GM19035 (cell line): ENCODE measurements around the gene RAC3.
A peak's percentile ranks its signal among the peaks of the same experiment; 100 is the strongest.

Source experiments
- ATAC-seq: cut with Tn5 transposase; IDR thresholded peaks from one replicate; pipeline ENCODE4 v1.9.1; 2021; ENCODE audit not compliant: unreplicated experiment

Gene RAC3

DNA sequence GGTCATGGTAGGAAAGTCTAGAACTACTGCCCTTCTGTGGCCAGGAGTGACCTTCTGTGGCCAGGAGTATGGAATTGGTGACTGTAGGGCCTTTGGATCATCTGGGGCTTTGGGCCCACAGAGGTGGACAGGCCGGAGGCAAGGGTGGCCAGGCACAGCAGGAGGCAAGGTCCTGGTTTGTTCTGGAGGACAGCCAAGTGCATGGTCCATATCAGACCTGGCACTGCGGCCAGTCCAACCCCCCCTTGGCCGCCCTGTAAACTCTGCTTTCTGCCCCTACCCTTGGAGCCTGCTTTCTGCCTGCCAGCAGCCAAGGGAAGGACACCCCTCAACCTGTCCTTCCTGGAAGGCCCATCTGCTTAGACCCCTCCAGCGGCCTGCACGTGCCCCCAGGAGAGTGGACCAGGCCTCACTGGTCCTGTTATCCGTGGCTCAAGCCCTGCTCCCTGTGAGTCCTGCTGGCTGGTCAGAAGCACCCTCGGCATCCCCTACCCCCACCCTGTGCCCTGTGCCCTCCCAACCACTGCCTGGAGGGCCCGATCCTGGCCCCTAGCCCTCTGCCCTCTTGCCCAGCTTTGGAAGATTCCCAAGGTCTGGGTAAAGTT is 8.3 kb downstream of the RAC3 start:
- no peak for ATAC-seq

DNA sequence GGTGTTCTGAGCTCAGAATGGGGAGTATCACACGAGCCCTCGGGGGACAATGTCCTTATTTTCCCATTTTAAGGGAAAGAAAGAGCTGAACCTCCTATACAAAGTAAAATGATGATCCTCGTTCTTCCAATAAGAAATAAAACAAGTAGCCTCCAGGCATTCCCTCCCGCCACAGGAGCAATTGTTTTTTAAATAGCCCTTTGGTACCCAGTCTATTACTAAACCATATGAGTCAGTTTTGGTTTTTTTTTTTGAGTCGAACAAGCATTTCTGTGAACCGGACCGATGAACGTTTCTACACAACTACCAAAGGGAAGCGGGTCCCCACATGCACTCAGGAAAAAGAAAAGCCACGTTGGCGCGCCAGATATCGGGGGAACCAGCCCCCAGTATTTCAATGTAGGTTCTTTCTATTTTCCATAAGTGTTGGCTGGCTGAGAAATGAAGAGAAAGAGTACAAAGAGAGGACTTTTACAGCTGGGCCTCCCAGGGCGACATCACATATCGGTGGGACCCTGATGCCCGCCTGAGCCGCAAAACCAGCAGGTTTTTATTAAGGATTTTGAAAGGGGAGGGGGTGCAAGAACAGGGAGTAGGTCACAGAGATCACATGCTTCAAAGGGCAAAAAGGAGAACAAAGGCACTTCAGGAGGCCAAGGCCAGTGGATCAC is 9.8 kb downstream of the RAC3 start:
- no peak for ATAC-seq

DNA sequence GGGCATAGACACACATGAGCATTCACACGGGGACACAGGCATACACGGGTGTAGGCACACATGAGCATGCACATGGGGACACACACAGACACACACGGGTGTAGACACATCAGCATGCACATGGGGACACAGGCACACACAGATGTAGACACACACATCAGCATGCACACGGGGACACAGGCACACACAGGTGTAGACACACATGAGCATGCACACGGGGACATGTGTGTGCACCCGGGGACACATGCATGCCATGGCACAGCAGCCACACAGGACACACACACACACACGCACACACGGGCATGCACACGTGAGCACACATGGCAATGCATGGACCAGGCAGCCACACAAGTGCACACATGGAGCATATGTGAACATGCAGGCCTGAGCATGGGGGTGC is 11.2 kb downstream of the RAC3 start:
- no peak for ATAC-seq

DNA sequence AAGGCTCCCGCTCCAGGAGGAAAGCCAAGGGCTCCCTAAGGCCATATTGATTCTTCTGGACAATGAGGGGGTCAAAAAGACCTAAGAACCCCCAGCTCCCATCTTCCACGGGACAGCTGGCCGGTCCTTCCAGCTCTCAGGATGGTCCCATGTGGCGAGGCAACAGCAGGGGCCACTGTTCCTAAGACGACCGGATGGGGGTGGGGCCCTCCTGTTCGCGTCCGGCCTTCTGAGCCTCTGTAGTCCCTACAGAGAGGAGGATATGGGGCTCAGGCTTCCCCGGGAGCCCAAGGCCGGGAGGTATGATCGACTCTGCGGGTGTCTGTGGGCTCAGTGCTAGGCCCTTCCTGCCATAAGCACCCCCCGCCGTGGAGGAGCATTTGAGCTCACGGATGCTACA is 12.0 kb downstream of the RAC3 start:
- ATAC-seq = no peak

DNA sequence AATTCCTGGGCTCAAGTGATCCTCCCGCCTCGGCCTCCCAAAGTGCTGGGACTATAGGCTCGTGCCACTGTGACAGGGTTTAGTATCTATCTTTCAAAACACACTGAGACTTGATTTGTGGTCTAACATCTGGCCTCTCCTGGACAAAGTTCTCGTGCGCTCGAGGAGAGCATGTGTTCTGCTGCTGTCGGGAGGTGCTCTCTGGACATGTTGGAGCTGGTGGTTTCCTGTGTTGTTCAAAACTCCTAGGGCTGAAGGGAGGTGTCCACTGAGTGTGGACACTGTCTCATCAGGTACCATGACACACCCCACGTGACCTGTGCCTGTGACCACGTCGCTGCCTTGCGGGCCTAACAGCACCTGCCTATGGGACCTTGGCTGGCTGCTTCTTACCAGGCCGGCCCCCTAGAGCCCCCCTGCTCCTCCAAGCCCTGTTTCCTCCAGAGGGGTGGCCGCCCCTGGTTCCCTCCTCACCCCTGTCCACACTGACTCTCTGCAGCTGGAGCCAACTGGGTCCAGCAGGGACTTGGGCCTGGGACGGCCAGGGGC is 14.5 kb downstream of the RAC3 start:
- ATAC-seq = no peak

DNA sequence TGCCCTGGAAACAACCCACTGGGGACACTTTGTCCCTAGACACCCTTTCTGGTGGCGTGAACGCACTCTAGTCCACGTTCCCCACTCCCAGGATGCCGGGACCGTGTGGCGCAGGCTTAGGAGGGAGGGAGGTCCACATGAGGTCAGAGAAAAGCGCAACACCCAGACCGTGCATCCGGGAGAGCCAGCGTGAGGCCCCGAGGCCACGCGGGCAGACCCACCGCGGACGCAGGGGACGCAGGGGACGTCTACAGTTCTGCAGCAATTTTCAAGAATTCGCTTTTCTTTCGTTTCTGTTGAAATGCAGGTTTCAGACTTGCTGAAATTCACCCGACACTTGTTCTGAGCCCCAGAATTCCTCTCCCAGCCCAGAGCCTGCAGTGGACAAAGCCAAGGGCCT is 15.4 kb downstream of the RAC3 start:
- ATAC-seq = no peak

DNA sequence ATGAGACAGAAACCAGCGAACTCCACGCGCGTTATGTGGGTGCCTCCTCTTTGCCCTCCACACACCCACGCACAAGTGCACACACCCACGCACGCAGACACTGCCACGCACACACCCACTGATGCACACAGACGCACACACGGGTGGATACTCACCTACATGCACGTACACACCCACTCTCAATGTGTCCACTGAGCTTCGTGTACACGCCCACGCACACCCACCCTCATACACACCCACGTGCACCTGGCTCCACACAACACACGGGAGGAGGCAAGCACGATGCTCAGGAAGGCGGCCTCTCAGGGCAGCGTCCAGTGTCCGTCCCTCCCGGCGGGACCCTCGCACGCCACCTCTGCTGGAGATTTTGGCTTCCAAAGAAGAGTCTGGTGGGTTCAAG is 15.9 kb downstream of the RAC3 start:
- ATAC-seq = no peak

DNA sequence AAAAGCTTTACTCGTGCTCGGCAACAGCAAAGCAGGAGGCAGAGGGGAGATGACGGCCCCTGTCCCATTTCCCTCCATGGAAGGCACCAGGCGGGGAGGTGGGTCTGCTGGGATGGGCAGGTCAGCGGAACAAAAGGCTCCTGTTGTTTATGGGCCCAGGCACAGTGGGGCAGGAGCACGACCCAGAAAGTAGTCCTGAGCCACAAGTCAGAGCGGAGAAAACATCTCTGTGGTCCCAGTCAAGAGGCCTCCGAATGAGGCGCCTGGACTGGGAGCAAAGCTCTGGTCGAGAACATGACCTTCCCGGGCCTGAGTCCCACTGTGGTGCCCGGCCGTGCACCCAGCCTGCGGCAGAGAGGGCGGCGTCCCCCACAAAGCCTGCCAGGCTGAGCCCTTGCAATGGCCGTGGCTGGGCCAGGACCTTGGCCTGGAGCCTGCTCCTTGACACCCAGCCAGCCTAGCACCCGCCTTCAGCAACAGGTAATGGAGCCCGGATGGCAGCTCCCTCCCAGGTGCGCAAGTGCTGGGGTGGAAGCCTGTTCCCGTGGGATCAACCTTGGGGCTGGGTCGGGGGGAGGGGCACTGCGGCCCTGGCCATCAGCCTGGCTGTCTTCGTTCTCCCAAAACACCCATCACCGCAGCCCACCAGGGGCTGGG is 16.6 kb downstream of the RAC3 start:
- ATAC-seq = no peak

DNA sequence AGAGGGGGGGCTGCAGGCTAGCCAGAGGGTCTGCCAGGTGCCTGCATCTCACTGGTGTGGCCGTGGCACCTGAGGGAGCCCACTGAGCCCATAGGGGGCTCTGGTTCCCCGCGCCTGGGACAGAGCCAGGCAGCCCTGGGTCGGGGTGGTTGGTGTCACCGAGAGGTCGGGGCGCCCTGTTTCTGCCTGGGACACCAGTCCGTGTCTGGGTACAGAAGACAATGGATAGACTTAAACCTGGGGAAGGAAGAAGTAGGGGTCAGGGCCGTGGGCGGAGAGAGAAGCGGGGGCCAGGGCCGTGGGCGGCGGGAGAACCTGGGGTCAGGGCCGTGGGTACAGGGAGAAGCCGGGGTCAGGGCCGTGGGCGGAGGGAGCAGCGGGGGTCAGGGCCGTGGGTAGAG is 17.1 kb downstream of the RAC3 start:
- ATAC-seq = no peak

DNA sequence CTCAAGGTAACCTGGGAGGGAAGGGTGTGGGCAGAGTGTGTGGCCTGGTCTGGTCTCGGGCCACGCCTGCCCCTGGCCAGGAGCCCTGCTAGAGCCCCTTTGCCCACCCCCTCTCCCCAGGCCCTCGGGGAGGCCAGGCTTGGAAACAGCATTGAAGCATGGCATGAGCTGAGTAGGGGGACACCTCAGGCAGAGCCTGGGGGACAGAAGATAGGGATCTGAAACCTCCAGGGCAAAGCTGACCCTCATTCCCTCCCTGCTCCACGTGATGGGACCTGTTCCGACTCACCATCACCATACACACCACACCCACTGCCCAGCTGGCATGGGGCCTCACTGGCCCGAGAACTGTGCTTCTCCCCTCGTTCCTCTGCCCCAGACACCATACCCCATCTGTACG is 17.6 kb downstream of the RAC3 start:
- no peak for ATAC-seq

DNA sequence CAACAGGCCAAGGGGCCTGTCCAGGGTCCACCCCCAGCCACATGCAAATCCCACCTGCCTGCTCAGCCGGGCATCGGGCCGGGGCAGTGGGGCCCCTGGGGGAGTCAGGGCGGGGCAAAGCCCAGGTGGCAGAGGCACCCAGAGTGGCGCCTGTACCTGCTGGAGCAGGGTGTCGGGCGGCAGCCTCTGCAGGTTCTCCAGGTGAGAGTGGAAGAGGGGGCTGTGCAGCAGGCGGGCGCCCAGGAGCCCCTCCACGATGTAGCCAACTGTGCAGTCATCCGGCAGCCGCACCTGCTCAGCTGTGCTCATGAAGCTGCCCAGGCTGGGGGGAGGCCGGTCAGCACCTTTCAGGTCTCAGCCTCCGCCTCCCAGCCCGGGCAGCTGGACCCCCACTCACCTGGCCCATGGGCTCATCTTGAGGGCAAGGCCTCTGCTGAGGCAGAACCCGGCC is 18.1 kb downstream of the RAC3 start:
- ATAC-seq = no peak

DNA sequence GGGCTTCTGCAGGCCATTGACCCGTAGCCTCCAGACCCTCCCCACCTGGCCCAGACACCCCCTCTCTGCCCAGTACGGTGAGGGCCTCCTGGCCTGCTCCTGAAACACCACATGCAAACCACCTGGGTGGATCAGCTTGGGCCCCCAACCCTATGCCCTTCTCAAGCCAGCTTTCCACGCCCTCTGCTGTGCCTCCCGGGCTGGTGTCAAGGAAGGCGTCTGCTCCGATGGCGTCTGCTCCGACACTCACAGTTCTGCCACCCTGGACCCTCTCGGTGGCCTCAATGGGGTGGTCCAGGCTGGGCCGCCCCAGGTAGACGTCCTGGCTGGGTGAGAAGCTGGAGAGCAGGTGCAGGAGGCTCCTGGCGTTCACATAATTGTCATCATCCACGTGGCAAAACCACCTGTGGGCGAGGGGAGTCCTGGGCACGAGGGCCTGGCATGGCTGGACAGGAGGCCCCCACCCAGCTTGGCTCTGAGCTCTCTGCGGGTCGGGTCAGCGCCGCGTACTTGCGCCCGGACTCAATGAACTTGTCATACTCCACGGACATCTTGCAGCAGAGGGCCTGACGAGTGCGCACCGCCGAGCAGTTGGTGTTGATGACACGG is 18.8 kb downstream of the RAC3 start:
- ATAC-seq = no peak

DNA sequence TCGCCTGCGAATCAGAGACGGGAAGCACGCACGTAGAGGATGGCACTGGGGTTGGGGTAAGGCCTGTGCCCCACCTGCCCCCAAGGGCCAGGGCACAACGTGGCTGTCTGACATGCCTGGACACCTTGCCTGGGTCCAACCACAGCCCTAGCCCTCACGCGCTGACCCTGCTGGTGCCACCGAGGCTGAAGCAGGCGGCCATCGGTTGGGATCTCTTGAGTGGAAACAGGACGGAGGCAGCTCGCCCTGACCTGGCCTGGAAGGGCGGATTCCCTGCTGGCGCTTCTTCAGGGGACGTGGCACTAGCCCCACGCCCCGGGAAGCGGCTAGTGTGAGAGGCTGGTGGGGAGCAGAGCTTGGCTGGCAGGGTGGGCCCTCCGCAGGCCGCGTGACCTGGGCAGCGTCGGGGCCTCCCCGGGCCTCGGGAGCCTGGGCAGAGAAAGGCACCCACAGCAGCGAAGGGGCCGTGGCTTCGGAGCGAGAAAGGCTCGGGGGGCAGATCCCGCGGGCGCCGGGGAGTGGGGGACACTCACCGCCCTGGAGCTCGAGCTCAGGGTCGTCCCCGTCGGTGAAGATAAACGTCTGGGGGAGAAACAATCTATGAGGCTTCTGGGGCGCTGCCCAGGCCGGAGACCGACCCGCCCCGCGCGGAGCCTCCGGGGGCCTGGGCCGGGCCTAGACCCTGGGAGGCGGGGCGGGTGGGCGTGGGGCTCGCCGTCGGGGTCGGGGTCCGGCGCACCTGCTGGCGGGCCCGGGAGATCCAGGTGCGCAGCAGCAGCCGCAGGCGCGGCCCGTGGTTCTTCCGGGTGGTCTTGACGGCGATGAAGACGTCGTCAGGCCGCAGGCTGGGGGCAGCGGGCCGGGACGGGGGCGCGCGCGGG is 19.5 kb downstream of the RAC3 start:
- no peak for ATAC-seq

DNA sequence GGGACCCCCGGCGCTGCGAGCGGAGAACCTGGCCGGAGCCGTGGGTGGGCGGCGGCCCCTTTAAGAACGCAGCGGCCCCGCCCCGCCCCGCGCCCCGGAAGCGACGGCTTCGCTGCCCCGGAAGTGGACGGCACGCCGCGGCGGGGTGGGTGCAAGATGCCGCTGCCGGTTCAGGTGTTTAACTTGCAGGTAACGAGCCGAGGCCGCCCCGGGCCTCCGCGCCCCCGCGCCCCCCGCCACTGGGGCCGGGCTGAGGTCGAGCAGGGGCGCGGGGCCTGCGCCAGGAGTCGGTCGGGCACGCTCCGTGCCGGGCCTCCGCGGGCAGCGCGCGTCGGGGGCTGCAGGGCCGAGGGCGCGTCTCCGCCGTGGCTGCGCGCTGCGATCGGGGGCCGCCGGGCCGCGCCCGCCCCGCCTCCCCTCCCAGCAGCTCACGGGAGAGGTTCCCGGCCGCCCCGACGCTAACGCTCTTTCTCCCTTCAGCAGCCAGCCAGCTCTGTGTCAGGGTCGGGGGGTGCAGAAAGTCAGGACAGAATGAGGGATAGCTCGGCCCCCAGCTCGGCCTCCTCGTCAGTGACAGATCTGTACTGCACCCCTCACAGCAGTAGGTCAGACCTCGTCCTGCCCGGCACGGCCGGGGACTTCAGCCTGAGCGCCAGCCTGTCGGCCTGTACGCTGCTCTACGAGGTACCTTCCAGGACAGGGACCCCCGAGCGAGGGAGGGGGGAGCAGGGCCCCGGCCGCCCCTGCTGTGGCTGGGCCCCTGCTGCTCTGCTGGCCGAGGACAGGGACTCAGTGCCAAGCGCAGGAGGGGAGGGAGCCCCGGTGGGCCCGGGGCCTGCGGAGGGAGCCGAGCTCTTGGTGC is 20.5 kb downstream of the RAC3 start, which contains the start of the genes GPS1 and RFNG:
GPS1 (plus strand) TSS at position 123 of the 862 bp plus-strand sequence; CDS start at position 157, 34 bp downstream.
RFNG (minus strand) TSS at position 36 of the 862 bp plus-strand sequence. CDS start 45 bp downstream, outside the sequence.
- peak; percentile 68 for ATAC-seq

DNA sequence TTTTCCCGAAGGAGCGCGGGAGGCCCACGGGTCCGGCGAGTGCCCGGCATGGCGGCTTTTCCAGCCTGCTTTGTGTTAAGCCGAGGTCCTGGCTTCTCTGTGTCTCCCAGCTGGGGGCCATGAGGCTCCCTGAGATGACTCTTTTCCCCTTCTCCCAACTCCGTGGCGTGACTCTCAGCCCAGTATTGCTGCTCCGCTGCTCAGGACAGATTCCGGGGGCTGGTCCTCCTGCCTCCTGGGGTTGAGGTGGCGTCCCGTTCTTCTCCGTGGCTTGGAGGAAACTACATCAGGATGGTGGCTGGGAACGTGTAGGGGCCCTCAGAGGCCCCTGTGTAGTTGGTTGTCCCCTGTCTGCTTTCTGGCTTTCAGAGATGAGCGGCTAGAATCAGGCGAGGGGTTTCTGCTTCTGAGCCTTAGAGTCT is 21.2 kb downstream of the RAC3 start:
- ATAC-seq = no peak

DNA sequence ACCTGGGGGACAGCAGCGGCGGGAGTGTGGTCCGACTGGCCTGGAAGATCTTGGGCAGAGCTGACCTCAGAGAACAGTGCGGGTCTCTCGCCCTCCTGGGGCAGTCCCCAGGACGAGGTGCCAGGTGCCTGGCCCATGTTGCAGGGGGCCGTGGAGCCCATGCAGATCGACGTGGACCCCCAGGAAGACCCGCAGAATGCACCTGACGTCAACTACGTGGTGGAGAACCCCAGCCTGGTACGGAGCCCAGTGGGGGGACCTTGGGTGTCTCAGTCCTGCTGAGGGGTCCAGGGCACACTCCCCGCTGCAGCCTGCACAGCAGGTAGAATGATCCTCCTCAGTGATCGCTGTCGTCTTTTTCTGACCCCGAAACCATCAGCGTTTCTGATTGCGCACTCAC is 21.7 kb downstream of the RAC3 start:
- no peak for ATAC-seq

DNA sequence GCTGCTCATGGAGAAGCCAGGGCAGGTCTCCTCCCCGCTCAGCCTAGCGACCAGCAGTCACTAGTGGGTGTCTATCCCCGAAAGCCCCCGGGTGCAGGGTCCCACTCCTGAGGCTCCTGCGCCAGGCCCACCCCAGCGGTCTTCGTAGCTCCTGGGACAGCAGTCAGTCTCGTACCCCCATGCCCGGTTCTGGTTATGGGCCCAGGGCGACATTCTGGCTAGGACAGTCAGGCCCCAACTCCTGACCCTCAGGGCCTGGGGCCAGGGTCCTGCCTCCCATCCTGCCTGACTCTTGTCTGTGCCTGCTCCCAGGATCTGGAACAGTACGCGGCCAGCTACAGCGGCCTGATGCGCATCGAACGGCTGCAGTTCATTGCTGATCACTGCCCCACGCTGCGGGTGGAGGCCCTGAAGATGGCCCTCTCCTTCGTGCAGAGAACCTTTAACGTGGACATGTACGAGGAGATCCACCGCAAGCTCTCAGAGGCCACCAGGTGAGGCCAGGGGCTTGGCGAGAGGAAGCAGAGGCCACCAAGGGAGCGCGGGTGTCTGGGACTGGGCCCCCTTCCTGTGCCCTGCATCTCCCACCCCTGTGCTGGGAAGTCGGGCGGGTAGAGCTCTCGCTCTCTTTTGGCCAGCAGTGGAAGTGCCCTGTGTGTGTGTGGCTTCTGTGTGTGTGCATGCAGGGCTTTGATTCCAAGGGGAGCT is 22.2 kb downstream of the RAC3 start:
- ATAC-seq = no peak

DNA sequence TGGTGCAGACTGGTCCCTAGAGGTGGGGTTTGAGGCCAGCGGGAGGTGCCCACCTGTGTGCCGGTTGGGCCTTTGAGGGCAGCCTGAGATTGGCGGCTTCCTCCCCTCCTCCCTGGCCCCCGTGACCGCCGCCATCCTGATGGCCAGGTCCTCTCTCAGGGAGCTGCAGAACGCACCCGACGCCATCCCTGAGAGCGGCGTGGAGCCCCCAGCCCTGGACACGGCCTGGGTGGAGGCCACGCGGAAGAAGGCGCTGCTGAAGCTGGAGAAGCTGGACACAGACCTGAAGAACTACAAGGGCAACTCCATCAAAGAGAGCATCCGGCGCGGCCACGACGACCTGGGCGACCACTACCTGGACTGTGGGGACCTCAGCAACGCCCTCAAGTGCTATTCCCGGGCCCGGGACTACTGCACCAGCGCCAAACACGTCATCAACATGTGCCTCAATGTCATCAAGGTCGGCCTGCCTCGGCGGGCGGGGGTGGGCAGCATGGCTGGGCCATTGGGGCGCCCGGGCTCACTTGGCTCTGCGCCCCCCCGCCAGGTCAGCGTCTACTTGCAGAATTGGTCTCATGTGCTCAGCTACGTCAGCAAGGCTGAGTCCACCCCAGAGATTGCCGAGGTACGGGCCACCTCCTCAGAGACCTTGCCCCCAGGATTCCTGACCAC is 23.0 kb downstream of the RAC3 start:
- ATAC-seq = no peak
